GM21717 (cell line): Measurements from ENCODE around the gene NEK3.
"Not testable (repeated sequence)": the region's sequence is repeated elsewhere in the genome, so short reads cannot be mapped to it uniquely, and the experiment has no call there.

Experiments used
- ATAC-seq: cut with Tn5 transposase; IDR thresholded peaks from one replicate; pipeline ENCODE4 v1.9.1; 2021; ENCODE audit warnings: mild to moderate bottlenecking, moderate library complexity; ENCODE audit not compliant: unreplicated experiment

The NEK3 gene

DNA sequence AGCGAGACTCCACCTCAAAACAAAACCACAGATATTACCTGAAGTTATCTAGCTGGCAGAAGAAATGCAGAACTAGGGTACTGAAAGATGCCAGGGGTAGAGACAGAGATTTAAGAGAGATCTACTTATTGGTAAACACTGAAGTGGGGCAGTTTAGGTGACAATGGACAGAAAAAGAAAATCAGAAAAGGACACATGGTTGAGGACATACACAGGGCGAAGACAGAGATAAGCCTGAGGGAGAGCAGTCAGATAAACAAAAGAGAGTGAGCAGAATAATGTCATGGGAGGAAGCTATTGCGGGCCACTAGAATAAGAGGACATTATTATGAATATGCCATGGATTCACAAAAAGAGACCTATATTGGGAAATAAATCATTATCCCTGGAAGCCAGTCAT lies 33.9 kb downstream of the NEK3 start:
- ATAC-seq, result no peak

DNA sequence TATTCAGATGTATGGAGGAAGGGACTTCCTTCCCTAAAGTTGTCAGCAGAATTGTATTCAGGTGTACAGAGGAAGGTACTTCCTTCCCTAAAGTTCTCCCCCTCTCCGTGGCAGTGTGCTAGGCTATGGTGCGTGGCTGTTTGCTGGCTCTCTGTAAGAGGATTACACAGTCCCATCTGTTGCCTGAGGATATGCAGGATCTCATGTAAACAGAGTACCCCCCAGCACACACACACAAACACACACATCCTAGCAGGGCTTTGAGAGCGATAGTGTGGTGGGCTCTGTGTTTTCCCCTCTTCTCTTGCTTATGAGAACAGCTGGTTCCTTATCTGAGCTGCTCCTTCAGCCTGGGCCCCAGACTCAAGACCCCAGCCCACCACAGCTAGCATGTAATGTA lies 40.8 kb downstream of the NEK3 start:
- no peak for ATAC-seq

DNA sequence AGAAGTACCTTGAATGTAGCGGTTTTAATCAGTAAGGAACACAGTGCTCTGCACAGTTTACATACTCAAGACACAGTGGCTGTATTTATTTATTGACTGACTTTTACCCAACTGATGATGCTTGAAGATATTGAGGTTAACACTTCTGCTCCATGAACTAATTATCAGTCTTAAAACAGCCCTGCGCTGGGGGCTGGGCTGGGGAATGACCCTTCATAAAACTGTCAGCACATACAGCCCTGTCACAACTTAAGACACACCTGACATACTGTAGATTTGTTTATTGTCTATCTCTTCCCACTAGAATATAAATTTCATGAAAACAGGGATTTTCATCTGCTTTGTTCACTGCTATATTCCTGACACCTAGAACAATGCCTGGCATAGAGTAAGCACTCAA lies 41.3 kb downstream of the NEK3 start:
- no peak for ATAC-seq

DNA sequence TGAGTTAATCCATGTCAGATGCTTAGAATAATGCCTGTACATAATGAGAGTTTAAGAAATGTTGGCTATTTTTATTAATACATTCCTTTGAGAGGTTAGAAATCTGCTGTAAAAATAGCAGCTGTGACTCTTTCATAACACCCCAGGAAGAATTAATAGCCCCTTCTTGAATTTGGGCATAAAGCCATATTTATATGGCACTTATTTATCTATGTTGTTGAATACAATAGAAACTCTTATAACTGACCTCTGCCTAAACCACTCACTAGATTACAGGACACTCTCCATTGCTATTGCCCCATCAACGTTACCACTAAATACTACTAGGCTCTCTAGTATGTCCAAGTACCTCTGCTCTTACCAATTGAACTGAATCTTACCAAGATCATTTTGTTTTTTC lies 46.8 kb downstream of the NEK3 start:
- ATAC-seq, result no peak

DNA sequence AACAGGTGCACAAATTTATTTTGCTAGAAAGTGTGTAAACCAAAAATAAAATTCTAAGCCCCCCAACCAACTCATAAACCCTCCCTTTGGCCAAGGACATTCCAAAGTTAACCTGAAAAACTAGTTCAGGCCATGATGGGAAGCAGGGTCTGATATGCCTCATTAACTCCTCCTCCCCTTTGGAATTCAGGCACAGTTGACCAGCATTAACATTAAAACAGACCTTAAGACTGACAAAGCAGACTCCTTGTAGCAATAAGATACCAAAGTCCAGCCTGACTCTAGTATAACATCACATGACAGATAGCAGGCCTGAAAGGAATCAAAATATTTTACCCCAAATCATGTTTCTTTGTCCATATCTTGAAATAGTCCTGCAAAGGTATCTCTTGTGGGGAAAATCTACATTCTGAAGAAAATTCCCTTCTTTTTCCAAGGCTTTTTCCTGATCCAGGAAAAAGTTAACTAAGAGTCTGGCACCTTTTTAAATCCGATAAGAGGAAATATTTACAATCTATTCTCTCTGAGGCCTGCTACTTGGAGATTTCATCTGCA lies 50.2 kb downstream of the NEK3 start:
- ATAC-seq, result no peak

DNA sequence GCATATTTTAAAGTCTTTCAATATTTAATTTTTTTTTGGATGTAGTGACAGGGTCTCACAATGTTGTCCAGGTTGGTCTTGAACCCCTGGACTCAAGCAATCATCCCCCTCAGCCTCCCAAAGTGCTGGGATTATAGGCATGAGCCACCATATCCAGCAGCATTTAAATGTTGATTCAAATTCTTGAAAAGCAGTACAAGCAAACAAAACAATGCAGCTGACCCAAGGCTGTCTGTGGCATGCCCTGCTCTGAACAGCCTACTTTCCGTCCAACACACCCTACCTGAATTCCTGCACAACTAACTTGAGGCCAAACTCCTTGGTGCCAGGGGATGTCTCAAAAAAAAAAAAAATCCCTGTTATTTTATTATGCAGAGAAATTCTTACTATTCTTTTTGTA lies 53.6 kb downstream of the NEK3 start:
- ATAC-seq, result no peak

DNA sequence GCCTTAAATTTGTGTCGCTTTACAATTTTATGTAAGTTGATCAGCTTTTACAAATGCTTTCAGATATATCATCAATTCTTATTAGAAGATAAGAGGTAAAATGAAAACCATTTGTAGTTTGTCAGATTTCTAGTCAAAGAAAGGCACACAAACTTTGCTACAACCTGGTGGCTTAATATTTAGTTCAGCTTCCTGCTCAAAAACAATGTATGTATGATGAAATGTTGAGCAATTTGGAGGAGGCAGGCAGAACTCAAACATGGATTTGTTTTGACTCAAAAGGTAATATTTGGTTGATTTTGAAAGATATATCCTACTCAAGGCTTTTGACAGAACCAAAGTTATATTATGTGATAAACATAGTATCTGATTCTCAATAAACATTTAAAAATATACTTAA lies 54.8 kb downstream of the NEK3 start:
- ATAC-seq, result no peak

DNA sequence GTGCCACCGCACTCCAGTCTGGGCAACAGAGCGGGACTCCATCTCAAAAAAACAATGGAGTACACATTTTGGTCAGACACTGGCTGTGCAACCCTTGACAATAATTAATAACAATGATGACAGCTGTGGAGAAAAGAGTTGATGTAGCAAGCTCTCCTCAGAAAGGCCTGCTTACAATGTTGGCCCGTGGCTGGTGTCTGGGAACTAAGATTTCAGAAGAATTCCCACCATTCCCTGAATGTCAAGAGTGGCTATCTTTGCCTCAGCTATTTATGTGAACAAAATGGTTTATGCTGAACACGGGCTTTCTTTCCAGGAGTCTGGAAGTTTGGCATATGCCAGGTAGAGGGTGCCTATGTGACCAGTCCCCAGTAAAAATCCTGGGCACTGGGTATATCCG lies 56.0 kb downstream of the NEK3 start:
- ATAC-seq, result no peak

DNA sequence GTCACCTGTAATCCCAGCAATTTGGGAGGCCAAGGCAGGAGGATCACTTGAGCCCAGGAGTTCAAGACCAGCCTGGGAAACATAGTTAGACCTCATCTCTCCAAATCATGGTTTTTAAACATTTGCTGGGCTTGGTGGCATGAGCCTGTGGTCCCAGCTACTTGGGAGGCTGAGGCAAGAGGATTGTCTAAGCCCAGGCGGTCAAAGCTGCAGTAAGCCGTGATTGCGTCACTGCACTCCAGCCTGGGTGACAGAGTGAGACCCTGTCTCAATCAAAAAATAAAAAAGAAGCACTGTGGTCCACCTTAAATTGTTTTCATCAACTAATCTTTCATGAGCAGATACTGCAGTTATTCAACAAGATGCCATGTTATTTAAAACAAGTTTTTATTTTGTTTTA lies 57.0 kb downstream of the NEK3 start:
- not testable (repeated sequence) for ATAC-seq

DNA sequence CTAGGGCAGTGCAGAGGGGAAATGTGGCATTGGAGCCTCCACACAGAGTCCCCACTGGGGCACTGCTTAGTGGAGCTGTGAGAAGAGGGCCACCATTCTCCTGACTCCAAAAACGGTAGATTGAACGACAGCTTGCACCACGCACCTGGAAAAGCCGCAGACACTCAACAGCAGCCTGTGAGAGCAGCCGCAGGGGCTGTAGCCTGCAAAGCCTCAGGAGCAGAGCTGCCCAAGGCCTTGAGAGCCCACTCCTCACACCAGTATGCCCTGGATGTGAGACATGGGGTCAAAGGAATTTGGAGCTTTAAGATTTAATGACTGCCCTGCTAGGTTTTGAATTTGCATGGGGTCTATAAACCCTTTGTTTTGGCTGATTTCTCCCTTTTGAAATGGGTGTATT lies 62.2 kb downstream of the NEK3 start:
- no peak for ATAC-seq

DNA sequence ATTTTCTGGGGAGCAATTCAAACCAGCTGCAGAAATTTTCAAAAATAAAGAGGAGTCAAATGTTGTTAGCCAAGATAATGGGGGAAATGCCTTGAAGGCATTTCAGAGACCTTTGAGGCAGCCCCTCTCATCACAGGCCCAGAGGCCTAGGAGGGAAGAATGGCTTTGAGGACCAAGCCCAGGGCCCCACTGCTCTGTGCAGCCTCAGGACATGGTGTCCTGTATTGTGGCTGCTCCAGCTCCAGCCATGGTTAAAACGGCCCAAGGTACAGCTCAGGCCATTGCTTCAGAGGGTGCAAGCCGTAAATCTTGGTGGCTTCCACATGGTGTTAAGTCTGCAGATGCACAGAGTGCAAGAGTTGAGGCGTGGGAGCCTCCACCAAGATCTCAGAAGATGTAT lies 62.6 kb downstream of the NEK3 start:
- no peak for ATAC-seq

DNA sequence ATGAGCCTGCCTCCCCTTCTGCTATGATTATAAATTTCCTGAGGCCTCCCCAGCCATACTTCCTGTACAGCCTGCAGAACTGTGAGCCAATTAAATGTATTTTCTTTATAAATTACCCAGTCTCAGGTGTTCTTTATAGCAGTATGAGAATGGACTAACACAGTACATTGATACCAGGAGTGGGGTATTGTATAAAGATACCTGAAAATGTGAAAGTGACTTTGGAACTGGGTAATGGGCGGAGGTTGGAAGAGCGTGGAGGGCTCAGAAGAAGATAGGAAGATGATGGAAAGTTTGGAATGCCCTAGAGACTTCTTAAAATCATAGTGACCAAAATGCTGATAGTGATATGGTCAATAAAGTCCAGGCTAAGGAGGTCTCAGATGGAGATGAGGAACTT lies 63.3 kb downstream of the NEK3 start:
- no peak for ATAC-seq

DNA sequence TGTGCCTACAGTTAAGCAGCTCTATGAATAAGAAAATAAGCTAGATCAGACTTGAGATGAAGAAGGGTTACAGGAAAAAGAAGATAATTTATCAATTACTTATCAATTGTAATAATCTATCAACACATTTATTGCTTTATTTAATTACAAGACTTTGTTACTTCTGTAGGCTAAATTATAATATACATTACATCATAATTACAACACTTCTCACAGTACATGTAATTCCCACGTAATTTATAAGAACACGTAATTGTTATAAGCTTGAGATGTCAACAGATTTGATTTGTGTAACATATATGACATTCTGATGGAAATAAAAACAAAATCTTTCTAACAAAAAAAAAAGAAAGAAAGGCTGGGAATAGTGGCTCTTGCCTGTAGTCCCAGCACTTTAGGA lies 67.3 kb downstream of the NEK3 start:
- ATAC-seq, result no peak

DNA sequence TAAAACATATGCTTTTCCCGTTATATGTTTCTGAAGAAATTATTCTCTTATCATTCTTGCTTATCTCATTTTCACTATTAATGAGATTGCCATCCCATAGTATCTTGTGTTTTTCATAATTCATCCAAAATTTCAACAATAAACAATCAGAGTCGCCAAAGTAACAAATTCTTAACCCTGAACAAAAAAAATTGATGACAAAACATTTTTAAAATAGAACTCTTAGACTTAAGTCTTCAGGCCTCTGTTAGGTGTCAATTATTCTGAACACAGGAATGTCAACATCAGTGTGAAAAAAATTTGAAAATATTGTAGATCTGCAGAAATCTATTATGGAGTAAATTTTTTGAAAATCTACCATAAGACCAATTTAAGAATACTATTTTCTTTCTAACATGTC lies 67.9 kb downstream of the NEK3 start:
- no peak for ATAC-seq

DNA sequence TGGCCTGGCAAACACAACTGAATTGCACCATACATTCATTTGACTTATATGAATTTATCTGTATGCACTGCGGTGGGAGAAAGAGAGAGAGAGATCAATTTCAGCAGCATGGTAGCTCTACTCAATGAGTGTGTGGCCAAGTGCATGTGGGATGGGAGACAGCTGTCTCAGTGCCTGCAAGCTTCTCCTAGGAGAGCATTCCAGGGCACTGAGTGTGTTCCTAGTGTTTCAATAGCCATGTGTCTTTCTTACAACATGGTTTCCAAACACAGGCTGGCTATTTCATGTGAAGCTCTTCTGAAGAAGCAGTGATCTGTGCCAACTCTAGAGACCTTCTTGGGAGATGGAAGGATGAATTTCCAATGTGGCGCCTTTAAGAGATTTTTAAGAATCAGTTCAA lies 74.0 kb downstream of the NEK3 start:
- no peak for ATAC-seq

DNA sequence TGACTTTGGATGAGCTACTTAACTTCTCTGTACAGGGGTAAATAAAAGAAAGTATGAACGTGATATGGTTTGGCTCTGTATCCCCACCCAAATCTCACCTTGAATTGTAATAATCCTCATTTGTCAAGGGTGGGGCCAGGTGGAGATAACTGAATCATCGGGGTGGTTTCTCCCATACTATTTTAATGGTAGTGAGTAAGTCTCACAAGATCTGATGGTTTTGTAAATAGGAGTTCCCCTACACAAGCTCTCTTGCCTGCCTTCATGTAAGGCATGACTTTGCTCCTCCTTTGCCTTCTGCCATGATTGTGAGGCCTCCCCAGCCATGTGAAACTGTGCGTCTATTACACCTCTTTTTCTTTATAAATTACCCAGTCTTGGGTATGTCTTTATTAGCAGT lies 74.4 kb downstream of the NEK3 start:
- not testable (repeated sequence) for ATAC-seq
